DMS79 (cell line): ENCODE results near the gene BHLHE23.
A peak's percentile ranks its signal among the peaks of the same experiment; 100 is the strongest.

Source experiments
- DNase-seq: peaks from one replicate; lab custom pipeline; 2025; lab: John Stamatoyannopoulos, UW

The BHLHE23 gene

GRCh38 chr20:62972845-62973745, 33.7 kb downstream of the BHLHE23 start:
- DNase-seq, result no peak

GRCh38 chr20:62971950-62972844, 34.6 kb downstream of the BHLHE23 start:
- peak; percentile 74 for DNase-seq

GRCh38 chr20:62971211-62971949, 35.4 kb downstream of the BHLHE23 start:
- DNase-seq, result no peak

DNA sequence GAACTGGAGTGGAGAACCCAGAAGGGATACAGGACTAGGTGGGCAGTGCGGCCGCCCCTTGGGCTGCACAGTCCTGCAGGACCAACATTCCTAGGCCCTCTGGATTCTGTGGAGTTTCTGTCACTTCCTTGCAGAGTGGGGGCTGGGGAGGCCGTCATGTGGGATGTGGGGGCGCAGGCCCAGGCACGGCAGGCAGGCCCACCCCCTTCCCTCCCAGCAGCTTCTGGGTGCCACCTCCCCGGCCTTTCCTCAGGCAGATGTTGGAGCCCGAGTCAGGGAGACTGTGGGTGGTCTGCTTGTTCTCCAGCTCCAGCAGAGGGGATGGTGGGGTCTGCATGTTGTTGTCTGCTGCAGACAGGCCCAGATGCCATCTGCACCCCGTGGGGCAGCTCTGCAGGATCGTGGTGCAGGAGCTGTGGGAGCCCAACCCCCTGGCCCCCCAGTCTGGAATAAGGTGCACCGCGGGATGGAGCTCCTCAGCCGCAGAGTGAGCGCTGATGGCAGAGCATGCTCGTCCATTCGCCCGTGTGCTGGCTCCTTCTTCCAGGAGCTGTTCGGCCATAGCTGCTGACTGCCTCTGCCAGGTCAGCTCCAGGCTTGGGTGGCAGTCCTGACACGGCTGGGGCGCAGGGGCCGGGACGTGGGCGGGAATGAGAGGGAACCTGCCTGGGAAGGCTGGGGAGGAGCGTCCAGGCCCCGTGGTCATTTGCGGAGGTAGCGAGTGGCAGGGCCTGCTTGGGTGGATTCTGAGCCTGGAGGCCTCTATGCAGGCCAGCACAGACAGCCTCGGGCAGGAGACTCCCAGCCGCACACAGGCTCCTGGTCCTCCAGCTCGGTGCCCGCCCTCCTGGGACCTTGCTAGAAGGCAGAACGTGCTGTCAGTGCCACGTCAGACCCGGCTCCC, 36.2 kb downstream of the BHLHE23 start:
- no peak for DNase-seq

DNA sequence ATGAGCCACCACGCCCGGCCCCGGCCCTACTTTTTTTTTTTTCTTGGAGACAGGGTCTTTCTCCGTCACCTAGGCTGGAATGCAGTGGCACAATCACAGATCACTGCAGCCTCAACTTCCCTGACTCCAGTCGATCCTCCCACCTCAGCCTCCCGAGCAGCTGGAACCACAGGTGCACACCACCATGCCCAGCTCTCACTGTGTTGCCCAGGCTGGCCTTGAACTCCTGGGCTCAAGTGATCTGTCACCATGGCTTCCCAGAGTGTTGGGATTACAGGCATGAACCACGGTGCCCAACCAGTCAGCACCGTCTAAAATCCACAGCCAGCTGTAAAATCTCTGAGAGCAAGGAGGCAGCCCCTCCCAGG, 36.8 kb downstream of the BHLHE23 start:
- no peak for DNase-seq

GRCh38 chr20:62969179-62969760, 37.5 kb downstream of the BHLHE23 start:
- peak; percentile 14 for DNase-seq

GRCh38 chr20:62968378-62969178, 38.2 kb downstream of the BHLHE23 start:
- DNase-seq, result no peak

DNA sequence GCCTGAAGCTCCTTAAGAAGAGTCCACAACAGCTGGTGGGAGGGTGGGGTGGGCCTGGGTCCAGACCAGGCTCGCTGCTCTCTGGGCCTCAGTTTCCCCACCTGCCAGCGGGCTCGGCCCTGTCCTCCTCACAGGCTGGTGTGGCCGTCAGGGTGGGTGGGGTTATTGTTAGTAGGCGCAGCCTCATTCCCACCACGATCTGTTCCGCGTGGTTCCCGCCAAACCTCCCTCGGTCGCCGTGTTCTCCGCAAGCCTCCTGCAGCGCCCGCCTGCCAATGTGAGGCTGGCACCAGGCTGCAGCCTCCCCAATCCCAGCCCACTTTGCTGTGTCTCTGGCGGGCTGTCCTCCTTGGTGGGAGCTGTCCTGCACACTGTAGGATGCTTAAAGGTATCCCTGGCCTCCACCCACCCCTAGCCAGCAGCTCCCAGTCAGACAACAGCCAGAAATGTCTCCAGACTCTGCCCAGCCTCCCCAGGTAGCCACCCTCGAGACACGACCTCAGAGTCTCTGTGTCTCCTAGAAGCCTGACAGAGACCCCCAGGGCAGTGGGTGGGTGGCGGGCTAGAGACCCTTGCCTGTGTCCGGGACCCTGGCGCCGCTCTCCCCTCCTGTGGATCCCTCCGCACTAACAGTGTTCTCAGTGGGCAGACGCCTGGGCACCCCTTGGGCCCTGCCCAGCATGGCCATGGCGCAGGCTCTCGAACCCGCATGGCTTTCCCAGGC, 39.0 kb downstream of the BHLHE23 start:
- no peak for DNase-seq

DNA sequence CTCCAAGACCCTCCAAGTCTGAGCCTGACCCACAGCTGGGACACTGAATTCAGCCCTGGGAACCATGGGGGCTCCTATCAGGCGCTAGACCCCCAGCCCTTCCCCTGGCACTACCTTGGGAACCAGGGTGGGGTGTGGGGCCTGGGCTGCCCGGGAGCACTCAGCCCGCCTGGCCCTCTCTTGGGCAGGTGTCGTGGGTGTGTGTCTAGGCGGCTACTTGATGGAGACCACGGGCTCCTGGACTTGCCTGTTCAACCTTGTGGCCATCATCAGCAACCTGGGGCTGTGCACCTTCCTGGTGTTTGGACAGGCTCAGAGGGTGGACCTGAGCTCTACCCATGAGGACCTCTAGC, 39.6 kb downstream of the BHLHE23 start:
- no peak for DNase-seq

- no peak for DNase-seq
Measured at GRCh38 chr20:62966212-62967148, 40.3 kb downstream of the BHLHE23 start.

DNA sequence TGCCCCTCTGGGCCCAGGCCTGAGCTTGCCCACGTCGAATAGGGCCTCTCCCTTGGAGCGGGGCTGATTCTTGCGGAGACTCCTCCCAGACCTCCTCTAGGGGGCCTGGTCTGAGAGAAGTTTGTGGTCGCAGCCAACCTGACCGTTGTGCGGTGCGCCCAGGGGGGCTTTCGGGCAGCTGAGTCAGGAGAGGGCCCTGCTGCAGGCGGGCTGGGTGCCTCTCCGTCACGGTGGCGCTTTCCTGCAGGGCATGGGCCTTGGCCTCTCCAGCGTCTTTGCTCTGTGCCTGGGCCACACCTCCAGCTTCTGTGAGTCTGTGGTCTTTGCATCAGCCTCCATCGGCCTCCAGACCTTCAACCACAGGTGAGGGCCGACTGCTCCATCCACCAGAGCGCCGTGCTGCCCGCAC, 41.4 kb downstream of the BHLHE23 start:
- no peak for DNase-seq

DNA sequence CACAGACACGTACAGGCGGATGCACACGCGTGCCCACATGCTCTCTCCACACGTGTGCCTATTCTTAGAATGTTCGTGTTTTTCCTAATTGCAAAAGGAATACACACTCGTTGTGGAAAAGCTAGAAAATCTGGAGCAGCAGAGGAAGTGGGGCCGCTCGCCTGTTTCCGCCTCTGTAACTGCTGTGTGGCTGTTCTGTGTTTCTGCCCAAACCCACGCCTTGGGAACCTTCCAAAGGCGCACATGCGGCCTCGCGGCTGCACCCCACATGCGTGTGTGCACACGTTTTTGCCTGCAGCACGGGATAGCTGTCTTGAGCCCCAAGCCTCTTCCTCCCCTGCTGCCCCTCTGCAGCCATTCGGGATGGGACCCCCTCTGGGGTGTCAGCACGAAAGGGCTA, 42.1 kb downstream of the BHLHE23 start:
- DNase-seq, result no peak

GRCh38 chr20:62963614-62964397, 43.0 kb downstream of the BHLHE23 start:
- no peak for DNase-seq

GRCh38 chr20:62962891-62963613, 43.7 kb downstream of the BHLHE23 start:
- DNase-seq, result no peak

GRCh38 chr20:62962221-62962879, 44.4 kb downstream of the BHLHE23 start:
- DNase-seq, result no peak

- no peak for DNase-seq
Measured at GRCh38 chr20:62961799-62962198, 45.0 kb downstream of the BHLHE23 start.
